IPS-NIHi7 (cell line): ENCODE measurements around the gene GAK.
"Not testable (repeated sequence)": the region's sequence is repeated elsewhere in the genome, so short reads cannot be mapped to it uniquely, and the experiment has no call there.

Experiments used
- DNase-seq: peaks from one replicate; pipeline ENCODE4 v3.0.0; 2012; ENCODE audit warnings: mixed read lengths; ENCODE audit errors: extremely low spot score

The GAK gene

DNA sequence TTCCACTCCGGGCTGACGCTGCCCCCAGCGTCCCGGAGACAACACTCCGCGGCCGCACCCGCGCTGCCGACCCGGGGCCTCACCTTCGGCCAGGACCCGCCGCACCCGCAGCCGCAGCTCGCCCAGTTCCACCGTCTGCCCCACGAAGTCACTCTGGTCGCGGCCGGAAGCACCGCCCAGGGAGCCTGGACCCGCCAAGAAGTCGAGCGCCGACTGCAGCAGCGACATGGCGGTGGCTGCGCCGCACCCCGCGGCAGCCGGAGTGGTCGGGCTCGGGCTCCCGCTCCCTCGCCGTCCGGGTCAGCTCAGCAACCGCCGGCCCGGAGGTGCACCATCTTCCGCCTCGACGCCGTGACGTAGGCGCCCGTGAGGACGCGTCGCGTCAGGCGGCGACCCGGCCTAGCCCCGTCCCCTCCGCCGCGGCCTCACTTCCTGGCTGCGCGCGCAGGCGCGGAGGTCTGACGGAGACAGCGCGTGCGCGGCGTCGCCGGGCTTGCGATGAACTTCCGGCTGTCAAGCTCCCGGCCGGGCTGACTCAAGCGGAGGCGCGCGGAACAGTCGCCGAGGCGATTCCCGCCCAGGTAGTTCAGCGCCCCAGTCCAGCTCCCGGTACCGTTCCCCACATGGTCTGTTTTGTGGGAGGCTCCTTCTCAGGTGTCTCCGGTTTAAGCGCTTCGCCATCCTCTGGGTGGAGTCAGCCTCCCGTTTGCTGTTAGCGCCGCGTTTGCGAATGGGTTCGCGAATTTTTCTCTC lies at the start of gene GAK, which contains the start of gene TMEM175:
Gene GAK, minus strand, starts transcription at position 357 of the 753 bp plus-strand sequence. Its CDS starts 129 bp downstream, at position 228.
Gene TMEM175, plus strand, starts transcription at position 501 of the 753 bp plus-strand sequence. CDS start 15,280 bp downstream, outside the sequence.
- DNase-seq, result peak; percentile 100

GRCh38 chr4:978957-979701 lies 47.0 kb upstream of the GAK start:
- DNase-seq, result no peak

- not testable (repeated sequence) for DNase-seq
Observed at GRCh38 chr4:976016-976415, 43.9 kb upstream of the GAK start.

- DNase-seq, result no peak
Observed at GRCh38 chr4:974668-975067, 42.6 kb upstream of the GAK start.

DNA sequence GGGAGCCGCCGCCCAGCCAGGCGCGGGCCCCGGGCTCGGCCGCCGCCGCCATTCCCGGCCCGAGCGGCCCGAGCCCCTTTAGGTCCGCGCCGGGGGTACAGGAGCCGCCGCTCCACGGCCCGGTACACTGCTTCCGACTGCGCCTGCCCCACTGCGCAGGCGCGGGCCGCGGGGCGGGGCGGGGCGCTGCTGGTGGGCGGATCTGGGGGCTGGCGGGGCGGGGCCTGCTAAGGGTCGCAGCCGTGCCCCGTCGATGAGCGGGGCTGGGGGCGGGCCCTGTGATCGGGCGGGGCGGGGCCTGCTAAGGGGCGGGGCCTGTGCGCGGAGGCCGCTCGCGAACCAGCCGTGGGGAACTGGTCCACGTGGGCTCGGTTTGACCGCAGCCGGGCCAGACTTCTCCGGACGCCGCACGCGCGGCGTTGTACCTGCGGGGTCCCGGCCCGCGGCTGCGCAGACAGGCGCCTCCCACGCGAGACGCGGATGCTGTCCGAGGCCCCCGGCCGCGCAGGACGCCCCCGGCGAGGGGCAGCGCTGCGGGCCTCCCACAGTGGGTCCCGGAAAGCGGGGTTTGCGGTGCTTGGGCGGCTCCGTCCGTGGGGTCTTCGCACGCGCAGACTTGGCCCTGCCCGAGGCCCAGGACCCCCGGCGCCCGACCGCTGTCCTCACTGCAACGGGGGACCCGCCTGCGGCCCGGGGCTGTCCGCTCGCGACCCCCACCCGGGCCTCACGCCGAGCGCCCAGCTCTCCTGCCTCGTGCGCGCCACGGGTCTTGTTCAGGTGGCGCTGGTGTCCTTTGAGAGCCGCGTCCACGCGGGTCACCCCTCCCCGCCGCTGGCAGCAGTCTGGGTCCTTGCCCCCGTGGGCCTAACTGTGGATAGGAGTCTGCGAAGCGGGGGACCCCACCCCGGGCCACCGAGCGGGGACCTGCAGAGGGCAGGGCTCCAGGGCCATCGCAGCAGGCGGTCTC lies 41.6 kb upstream of the GAK start, which contains the start of gene DGKQ:
Gene DGKQ, minus strand, starts transcription at position 139 of the 967 bp plus-strand sequence. Its CDS starts 87 bp downstream, at position 52.
- peak; percentile 98 for DNase-seq

GRCh38 chr4:972651-973424 lies 40.7 kb upstream of the GAK start:
- peak; percentile 36 for DNase-seq

DNA sequence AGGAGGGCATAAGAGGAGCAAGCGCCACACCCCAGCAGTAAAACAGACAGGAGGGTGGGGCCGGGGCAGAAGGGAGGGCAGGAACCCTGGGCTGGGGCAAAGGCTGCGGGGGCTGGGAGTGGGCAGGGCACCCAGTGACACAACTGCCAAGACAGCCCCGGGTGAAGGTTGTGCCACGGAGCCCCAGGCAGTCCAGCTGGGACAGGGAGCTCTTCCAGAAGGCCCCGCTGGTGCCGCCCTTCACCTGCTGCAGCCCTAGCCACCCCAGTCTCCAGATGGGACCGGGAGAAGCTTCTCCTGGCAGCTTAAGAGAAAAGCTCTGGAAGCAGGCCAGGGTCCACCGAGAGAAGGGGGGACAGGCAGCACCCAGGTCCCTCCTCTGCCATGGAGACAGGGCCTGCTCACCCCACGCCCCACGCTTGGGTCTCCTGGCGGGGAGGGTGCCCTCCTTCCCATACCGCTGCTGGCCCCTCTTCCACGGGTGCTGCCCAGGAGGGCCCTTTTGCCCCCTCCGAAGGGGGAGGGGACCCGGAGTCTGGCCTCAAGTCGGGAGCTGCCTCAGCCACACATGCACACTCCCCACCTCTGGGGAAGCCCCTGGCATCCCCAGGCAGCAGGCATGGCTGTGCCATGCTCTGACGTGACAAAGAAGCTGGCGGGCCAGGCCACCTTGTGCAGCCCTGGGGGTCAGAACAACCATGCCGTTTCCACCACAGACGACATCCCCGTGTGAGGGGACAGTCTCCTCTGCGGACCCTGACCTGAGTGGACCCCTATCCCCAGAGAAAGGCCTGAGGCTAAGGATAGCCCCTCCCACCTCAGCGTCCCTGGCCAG lies 39.8 kb upstream of the GAK start:
- DNase-seq, result no peak

GRCh38 chr4:970854-971520 lies 38.9 kb upstream of the GAK start:
- DNase-seq, result no peak

- no peak for DNase-seq
Observed at GRCh38 chr4:970046-970745, 38.1 kb upstream of the GAK start.

DNA sequence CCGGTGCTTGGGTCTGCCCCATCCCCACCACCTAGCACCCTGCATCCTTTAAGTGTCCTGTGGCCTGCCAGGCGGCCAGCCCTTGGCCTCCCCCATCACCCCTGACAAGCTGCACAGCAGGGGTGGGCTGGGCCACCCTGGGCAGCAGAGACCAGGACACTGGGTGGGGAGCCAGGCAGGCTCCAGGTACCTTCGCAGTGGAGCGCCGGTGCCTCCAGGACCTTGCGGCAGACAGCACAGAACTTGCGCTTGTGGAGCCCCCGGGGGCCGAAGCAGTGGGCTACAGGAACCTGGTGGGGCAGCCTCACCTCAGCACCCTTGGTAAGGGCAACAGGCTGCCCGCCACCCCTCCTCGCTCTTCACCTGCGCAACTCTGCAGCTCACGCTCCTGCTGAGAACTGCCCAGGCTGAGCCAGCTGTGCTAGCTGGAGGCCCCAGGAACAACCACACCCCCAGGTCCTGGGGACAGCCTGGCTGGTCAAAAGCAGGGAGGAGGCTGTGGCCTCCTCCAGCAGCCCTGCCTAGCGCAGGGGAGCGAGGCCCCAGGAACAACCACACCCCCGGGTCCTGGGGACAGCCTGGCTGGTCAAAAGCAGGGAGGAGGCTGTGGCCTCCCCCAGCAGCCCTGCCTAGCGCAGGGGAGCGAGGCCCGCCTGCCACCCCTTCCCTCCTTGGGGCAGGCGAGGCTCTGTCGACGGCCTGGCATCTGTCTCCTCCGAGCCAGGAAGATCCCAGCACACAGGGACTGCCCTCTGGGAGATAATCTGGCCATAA lies 36.7 kb upstream of the GAK start:
- no peak for DNase-seq

- no peak for DNase-seq
Observed at GRCh38 chr4:968221-968620, 36.1 kb upstream of the GAK start.

DNA sequence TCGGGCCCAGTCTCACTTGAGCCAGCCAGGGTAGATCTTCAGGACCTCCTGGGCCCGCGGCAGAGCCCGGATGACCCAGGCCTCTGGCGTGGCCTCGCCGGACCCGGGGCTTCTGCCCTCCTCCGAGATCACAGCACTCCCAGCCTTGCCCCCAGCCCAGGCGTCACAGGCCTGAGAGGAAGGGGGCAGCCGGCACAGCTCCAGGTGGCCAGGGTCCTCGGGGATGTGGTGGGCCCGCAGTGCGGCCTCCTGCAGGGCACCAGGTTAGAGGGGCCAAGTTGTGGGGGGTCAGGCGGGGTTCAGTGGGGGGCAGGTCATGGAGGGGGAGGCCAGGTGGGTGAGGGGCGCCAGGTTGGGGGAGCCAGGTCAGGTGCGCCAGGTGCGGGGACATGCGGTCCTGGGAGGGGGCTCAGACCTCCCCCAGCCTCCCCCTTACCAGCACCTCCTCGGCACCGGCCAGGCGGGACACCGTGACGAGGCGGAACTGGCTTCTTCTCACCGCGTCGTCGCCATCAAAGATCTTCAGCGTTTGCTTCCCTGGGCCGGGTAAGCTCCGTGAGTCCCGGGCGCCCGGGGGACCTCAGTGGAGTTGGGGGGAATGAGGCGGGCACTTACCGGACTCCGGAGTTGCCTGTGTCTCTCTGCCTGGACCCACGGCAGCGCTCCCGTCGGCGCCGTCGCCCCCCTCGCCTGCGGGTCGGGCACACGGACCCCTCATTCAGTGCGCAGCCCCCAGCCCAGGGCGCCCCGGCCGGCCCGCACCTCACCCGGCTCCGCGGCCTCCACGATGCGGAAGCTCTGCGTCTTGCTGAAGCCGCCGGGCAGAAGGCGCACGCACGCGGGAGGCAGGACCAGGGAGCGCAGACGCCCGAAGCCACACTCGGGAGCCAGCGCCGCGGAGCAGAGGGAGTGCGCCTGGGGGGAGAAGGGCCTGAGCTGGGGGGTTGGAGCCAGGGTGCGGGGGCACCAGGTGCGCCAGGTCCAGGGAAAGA lies 35.3 kb upstream of the GAK start:
- DNase-seq, result no peak

DNA sequence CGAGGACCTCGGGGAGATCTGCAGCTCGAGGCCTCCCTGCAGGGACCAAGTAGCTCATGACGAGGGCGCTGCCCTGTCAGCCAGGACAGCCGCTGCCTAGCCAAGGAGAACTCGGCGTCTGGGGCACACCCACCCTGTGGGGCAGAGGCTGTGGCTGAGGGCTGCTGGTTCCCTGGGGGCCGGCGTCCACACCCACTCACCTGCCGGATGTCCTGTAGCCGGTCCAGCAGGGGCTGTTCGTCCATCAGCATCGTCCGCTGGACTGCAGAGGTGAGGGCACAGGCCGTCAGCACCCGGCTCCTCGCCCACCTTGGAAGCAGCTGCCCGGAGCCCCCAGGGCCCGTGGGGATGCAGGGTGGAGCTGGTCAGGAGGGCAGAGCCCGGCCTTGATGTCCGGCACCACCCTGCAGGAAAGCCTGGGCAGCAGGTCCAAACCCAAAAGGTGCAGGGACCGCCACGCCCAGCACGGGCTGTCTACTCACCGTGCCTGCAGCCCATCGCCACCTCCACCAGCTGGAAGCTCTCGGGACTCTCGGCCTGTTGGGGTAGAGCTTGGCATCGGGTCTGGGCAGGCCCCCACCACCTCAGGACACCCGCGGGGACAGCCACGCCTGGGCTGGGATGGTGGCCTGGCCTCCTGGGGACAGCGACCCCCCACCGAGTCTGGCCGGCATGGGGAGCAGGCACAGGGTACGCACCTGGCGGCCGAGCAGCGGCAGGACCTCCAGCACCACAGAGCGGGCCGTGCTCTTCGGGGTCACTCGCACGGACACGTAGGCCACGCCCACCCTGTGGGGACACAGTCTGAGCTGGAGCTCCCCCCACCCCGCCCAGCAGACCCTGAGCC lies 34.4 kb upstream of the GAK start:
- no peak for DNase-seq

GRCh38 chr4:965766-966134 lies 33.6 kb upstream of the GAK start:
- DNase-seq, result no peak

- no peak for DNase-seq
Observed at GRCh38 chr4:965048-965765, 33.1 kb upstream of the GAK start.
